Sigmoid colon (tissue), 4 donors: ENCODE results near the gene MYO6.

Experiments used
- EP300 ChIP-seq, 4 donors: sonication (generic); formaldehyde crosslinking; IDR thresholded peaks; one replicate each; pipeline ENCODE4 v1.6.1; 2017; ENCODE audit warnings: antibody characterized with exemption in 4 of 4
- POLR2A ChIP-seq, 2 donors: fragments of 450-650 bp; IDR thresholded peaks; one replicate each; pipeline ENCODE4 v1.6.1; 2016; ENCODE audit warnings: antibody characterized with exemption in 2 of 2, mild to moderate bottlenecking in 2 of 2, moderate library complexity in 2 of 2
- TF ChIP-seq, protein P1 (sequence below), 4 experiments: fragments of 450-650 bp in 3 of 4; fragments of 200-600 bp in 1 of 4; IDR thresholded peaks; one replicate each; pipeline ENCODE4 v1.5.1; 2016 to 2019; ENCODE audit warnings: antibody characterized with exemption in 4 of 4, mild to moderate bottlenecking in 3 of 4, moderate library complexity in 2 of 4

- TF ChIP-seq, protein P1, sequence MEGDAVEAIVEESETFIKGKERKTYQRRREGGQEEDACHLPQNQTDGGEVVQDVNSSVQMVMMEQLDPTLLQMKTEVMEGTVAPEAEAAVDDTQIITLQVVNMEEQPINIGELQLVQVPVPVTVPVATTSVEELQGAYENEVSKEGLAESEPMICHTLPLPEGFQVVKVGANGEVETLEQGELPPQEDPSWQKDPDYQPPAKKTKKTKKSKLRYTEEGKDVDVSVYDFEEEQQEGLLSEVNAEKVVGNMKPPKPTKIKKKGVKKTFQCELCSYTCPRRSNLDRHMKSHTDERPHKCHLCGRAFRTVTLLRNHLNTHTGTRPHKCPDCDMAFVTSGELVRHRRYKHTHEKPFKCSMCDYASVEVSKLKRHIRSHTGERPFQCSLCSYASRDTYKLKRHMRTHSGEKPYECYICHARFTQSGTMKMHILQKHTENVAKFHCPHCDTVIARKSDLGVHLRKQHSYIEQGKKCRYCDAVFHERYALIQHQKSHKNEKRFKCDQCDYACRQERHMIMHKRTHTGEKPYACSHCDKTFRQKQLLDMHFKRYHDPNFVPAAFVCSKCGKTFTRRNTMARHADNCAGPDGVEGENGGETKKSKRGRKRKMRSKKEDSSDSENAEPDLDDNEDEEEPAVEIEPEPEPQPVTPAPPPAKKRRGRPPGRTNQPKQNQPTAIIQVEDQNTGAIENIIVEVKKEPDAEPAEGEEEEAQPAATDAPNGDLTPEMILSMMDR (IDR thresholded peaks at IDR 0.05): peak in 1 of 4 experiments; percentile 5
- TF ChIP-seq POLR2A (IDR thresholded peaks at IDR 0.05): no peak
- TF ChIP-seq EP300 (IDR thresholded peaks at IDR 0.05): no peak
These were observed 203.1 kb downstream of the MYO6 start for GRCh38 chr6:75952128-75952527.
